ENCODE results near the gene ZNF362. TPM values are rescaled to one million over a fixed set of nuclear protein-coding genes. Genes with fewer than 3 reads are reported as not detected.
A peak's percentile ranks its signal among the peaks of the same experiment; 100 is the strongest.

The ZNF362 gene
- total and polyA plus RNA-seq, 2 experiments from 2014 or later: 11.0 to 12.9 TPM

GRCh38 chr1:33349778-33350610, 93.7 kb downstream of the ZNF362 start (continued):
- TF ChIP-seq ZNF462 (CRISPR knock-in tag; IDR thresholded peaks at IDR 0.05): no peak
- TF ChIP-seq CREB1 (CRISPR knock-in tag; IDR thresholded peaks at IDR 0.05; ENCODE audit: low read depth): no peak
- no peak for TF ChIP-seq EZH2phosphoT487 (IDR thresholded peaks at IDR 0.05; ENCODE audit: unreplicated experiment)
- 0 out of 2 replicates have a peak, but pooled peaks have one; percentile 15 for TF ChIP-seq ETS1 (IDR thresholded peaks at IDR 0.05)
- no peak for TF ChIP-seq ZNF331 (CRISPR knock-in tag; IDR thresholded peaks at IDR 0.05; ENCODE audit: low read depth)
- TF ChIP-seq NANOG (IDR thresholded peaks at IDR 0.05; ENCODE audit: borderline replicate concordance): no peak

MicroRNAs encoded within 50 kb of the gene (microRNA counts, 767-probe panel; counts per million panel counts)
- microRNA hsa-miR-3605-5p: not detected

Small RNAs within 50 kb of the gene (microRNA-seq; reads per million reads assigned to microRNA genes)
- not detected for gene MIR3605

Small RNAs within 50 kb of the gene (small RNA-seq; reads per million reads assigned to genes)
- gene RN7SKP16 (ENCODE audit: low replicate concordance): not detected

Other genes starting within 250 kb of the ZNF362 start
- 142 and 165 TPM in 2 replicates for gene AK2, start 219.6 kb upstream of the ZNF362 start, total RNA-seq (2014; rRNA removed; shearing (Covaris generic))
- gene AK2, start 219.6 kb upstream of the ZNF362 start, polyA plus RNA-seq (2016; fragmentation: Nextera tagmentation; extraction: Ambion mirVana): 121 and 125 TPM in 2 replicates
- gene AZIN2, start 175.3 kb upstream of the ZNF362 start, total RNA-seq (2014; rRNA removed; shearing (Covaris generic)): 1.2 and 1.4 TPM in 2 replicates
- 0.28 and 0.37 TPM in 2 replicates for gene AZIN2, start 175.3 kb upstream of the ZNF362 start, polyA plus RNA-seq (2016; fragmentation: Nextera tagmentation; extraction: Ambion mirVana)
- 16.1 and 18.9 TPM in 2 replicates for gene TRIM62, start 74.4 kb upstream of the ZNF362 start, total RNA-seq (2014; rRNA removed; shearing (Covaris generic))
- gene TRIM62, start 74.4 kb upstream of the ZNF362 start, polyA plus RNA-seq (2016; fragmentation: Nextera tagmentation; extraction: Ambion mirVana): 2.7 and 2.9 TPM in 2 replicates
- not detected in 2 replicates for gene A3GALT2, start 64.6 kb downstream of the ZNF362 start, total RNA-seq (2014; rRNA removed; shearing (Covaris generic))
- not detected in 2 replicates for gene A3GALT2, start 64.6 kb downstream of the ZNF362 start, polyA plus RNA-seq (2016; fragmentation: Nextera tagmentation; extraction: Ambion mirVana)
- 7.3 and 11.8 TPM in 2 replicates for gene PHC2, start 174.6 kb downstream of the ZNF362 start, total RNA-seq (2014; rRNA removed; shearing (Covaris generic))
- gene PHC2, start 174.6 kb downstream of the ZNF362 start, polyA plus RNA-seq (2016; fragmentation: Nextera tagmentation; extraction: Ambion mirVana): 1.7 and 2.0 TPM in 2 replicates
- gene ZSCAN20, start 216.2 kb downstream of the ZNF362 start, total RNA-seq (2014; rRNA removed; shearing (Covaris generic)): 3.9 and 4.9 TPM in 2 replicates
- 0.91 and 0.97 TPM in 2 replicates for gene ZSCAN20, start 216.2 kb downstream of the ZNF362 start, polyA plus RNA-seq (2016; fragmentation: Nextera tagmentation; extraction: Ambion mirVana)